Measurements from ENCODE around the gene COX20.
"Not testable (repeated sequence)": the region's sequence is repeated elsewhere in the genome, so short reads cannot be mapped to it uniquely, and the experiment has no call there.

COX20 gene

GRCh38 chr1:244835276-244836134, at the start of gene COX20:
Gene COX20 (plus strand): TSS chr1:244835658. CDS start chr1:244835715, 57 bp downstream.
- peaks cover 26% of the 10 kb centered on the region for H3K4me1 ChIP-seq (ENCODE audit: control insufficient read depth, insufficient read depth, low read length)
- H3K9me3 ChIP-seq (ENCODE audit: control insufficient read depth, insufficient read depth, low read length), result no peaks in the 10 kb centered on the region
- no peaks in the 10 kb centered on the region for H3K27me3 ChIP-seq (ENCODE audit: control insufficient read depth, insufficient read depth, low read length)
- H3K27ac ChIP-seq (ENCODE audit: low read depth, low read length), result peak within 1 kb of the TSS; percentile 100
- peak within 1 kb of the TSS; percentile 96 for H3K4me3 ChIP-seq (ENCODE audit: low read depth, low read length)
- H3K9ac ChIP-seq (ENCODE audit: low read depth, low read length), result peak within 1 kb of the TSS; percentile 100
- peaks cover 16% of the 10 kb centered on the region for H3K36me3 ChIP-seq (ENCODE audit: control insufficient read depth, insufficient read depth, low read length)

- Histone ChIP-seq H3K27me3 (ENCODE audit: control insufficient read depth, insufficient read depth, low read length) (no peaks in the 10 kb centered on the region), H3K9me3 (ENCODE audit: control insufficient read depth, insufficient read depth, low read length) (no peaks in the 10 kb centered on the region), H3K27ac (ENCODE audit: low read depth, low read length) (no peak overlapping the region), H3K4me1 (ENCODE audit: control insufficient read depth, insufficient read depth, low read length) (0 out of 2 replicates have a peak, but pooled peaks cover 4% of the 10 kb centered on the region), H3K9ac (ENCODE audit: low read depth, low read length) (no peak overlapping the region), H3K36me3 (ENCODE audit: control insufficient read depth, insufficient read depth, low read length) (no peaks in the 10 kb centered on the region), H3K4me3 (ENCODE audit: low read depth, low read length) (no peak overlapping the region)
Observed at GRCh38 chr1:244788493-244789275, 46.8 kb upstream of the COX20 start.

GRCh38 chr1:244789276-244789580, 46.2 kb upstream of the COX20 start:
- Histone ChIP-seq H3K27me3 (ENCODE audit: control insufficient read depth, insufficient read depth, low read length) (no peaks in the 10 kb centered on the region), H3K9ac (ENCODE audit: low read depth, low read length) (no peak overlapping the region), H3K36me3 (ENCODE audit: control insufficient read depth, insufficient read depth, low read length) (no peaks in the 10 kb centered on the region), H3K4me3 (ENCODE audit: low read depth, low read length) (no peak overlapping the region), H3K27ac (ENCODE audit: low read depth, low read length) (no peak overlapping the region), H3K4me1 (ENCODE audit: control insufficient read depth, insufficient read depth, low read length) (0 out of 2 replicates have a peak, but pooled peaks cover 4% of the 10 kb centered on the region), H3K9me3 (ENCODE audit: control insufficient read depth, insufficient read depth, low read length) (no peaks in the 10 kb centered on the region)

- Histone ChIP-seq H3K36me3 (ENCODE audit: control insufficient read depth, insufficient read depth, low read length) (no peaks in the 10 kb centered on the region), H3K27ac (ENCODE audit: low read depth, low read length) (no peak overlapping the region), H3K4me1 (ENCODE audit: control insufficient read depth, insufficient read depth, low read length) (0 out of 2 replicates have a peak, but pooled peaks cover 4% of the 10 kb centered on the region), H3K27me3 (ENCODE audit: control insufficient read depth, insufficient read depth, low read length) (no peaks in the 10 kb centered on the region), H3K4me3 (ENCODE audit: low read depth, low read length) (no peak overlapping the region), H3K9ac (ENCODE audit: low read depth, low read length) (peak overlapping the region; percentile 14; the same call in 1 of the 2 replicates), H3K9me3 (ENCODE audit: control insufficient read depth, insufficient read depth, low read length) (no peaks in the 10 kb centered on the region)
Observed at GRCh38 chr1:244789731-244790130, 45.7 kb upstream of the COX20 start.

GRCh38 chr1:244791061-244791460, 44.4 kb upstream of the COX20 start:
- no peaks in the 10 kb centered on the region for H3K27me3 ChIP-seq (ENCODE audit: control insufficient read depth, insufficient read depth, low read length)
- no peak overlapping the region for H3K27ac ChIP-seq (ENCODE audit: low read depth, low read length)
- H3K36me3 ChIP-seq (ENCODE audit: control insufficient read depth, insufficient read depth, low read length), result no peaks in the 10 kb centered on the region
- H3K9ac ChIP-seq (ENCODE audit: low read depth, low read length), result no peak overlapping the region
- H3K4me1 ChIP-seq (ENCODE audit: control insufficient read depth, insufficient read depth, low read length), result 0 out of 2 replicates have a peak, but pooled peaks cover under 1% of the 10 kb centered on the region
- H3K9me3 ChIP-seq (ENCODE audit: control insufficient read depth, insufficient read depth, low read length), result no peaks in the 10 kb centered on the region
- H3K4me3 ChIP-seq (ENCODE audit: low read depth, low read length), result no peak overlapping the region

- H3K4me3 ChIP-seq (ENCODE audit: low read depth, low read length), result no peak overlapping the region
- H3K4me1 ChIP-seq (ENCODE audit: control insufficient read depth, insufficient read depth, low read length), result no peaks in the 10 kb centered on the region
- no peaks in the 10 kb centered on the region for H3K36me3 ChIP-seq (ENCODE audit: control insufficient read depth, insufficient read depth, low read length)
- no peak overlapping the region for H3K27ac ChIP-seq (ENCODE audit: low read depth, low read length)
- H3K9me3 ChIP-seq (ENCODE audit: control insufficient read depth, insufficient read depth, low read length), result no peaks in the 10 kb centered on the region
- no peak overlapping the region for H3K9ac ChIP-seq (ENCODE audit: low read depth, low read length)
- H3K27me3 ChIP-seq (ENCODE audit: control insufficient read depth, insufficient read depth, low read length), result no peaks in the 10 kb centered on the region
Observed at GRCh38 chr1:244792188-244792850, 43.1 kb upstream of the COX20 start.

- Histone ChIP-seq H3K27me3 (ENCODE audit: control insufficient read depth, insufficient read depth, low read length) (no peaks in the 10 kb centered on the region), H3K4me1 (ENCODE audit: control insufficient read depth, insufficient read depth, low read length) (no peaks in the 10 kb centered on the region), H3K4me3 (ENCODE audit: low read depth, low read length) (no peak overlapping the region), H3K9me3 (ENCODE audit: control insufficient read depth, insufficient read depth, low read length) (no peaks in the 10 kb centered on the region), H3K9ac (ENCODE audit: low read depth, low read length) (no peak overlapping the region), H3K27ac (ENCODE audit: low read depth, low read length) (no peak overlapping the region), H3K36me3 (ENCODE audit: control insufficient read depth, insufficient read depth, low read length) (no peaks in the 10 kb centered on the region)
Observed at GRCh38 chr1:244794071-244794470, 41.4 kb upstream of the COX20 start.

- H3K27ac ChIP-seq (ENCODE audit: low read depth, low read length); H3K4me3 ChIP-seq (ENCODE audit: low read depth, low read length); H3K4me1 ChIP-seq (ENCODE audit: control insufficient read depth, insufficient read depth, low read length); H3K9me3 ChIP-seq (ENCODE audit: control insufficient read depth, insufficient read depth, low read length); H3K36me3 ChIP-seq (ENCODE audit: control insufficient read depth, insufficient read depth, low read length); H3K27me3 ChIP-seq (ENCODE audit: control insufficient read depth, insufficient read depth, low read length); H3K9ac ChIP-seq (ENCODE audit: low read depth, low read length): not testable (repeated sequence)
Observed at GRCh38 chr1:244794516-244794915, 40.9 kb upstream of the COX20 start.

GRCh38 chr1:244796719-244797406, 38.6 kb upstream of the COX20 start:
- no peaks in the 10 kb centered on the region for H3K9me3 ChIP-seq (ENCODE audit: control insufficient read depth, insufficient read depth, low read length)
- no peaks in the 10 kb centered on the region for H3K36me3 ChIP-seq (ENCODE audit: control insufficient read depth, insufficient read depth, low read length)
- no peaks in the 10 kb centered on the region for H3K27me3 ChIP-seq (ENCODE audit: control insufficient read depth, insufficient read depth, low read length)
- H3K4me3 ChIP-seq (ENCODE audit: low read depth, low read length), result no peak overlapping the region
- no peak overlapping the region for H3K9ac ChIP-seq (ENCODE audit: low read depth, low read length)
- H3K4me1 ChIP-seq (ENCODE audit: control insufficient read depth, insufficient read depth, low read length), result no peaks in the 10 kb centered on the region
- no peak overlapping the region for H3K27ac ChIP-seq (ENCODE audit: low read depth, low read length)

- H3K9ac ChIP-seq (ENCODE audit: low read depth, low read length), result no peak overlapping the region
- no peaks in the 10 kb centered on the region for H3K9me3 ChIP-seq (ENCODE audit: control insufficient read depth, insufficient read depth, low read length)
- no peaks in the 10 kb centered on the region for H3K4me1 ChIP-seq (ENCODE audit: control insufficient read depth, insufficient read depth, low read length)
- H3K27me3 ChIP-seq (ENCODE audit: control insufficient read depth, insufficient read depth, low read length), result no peaks in the 10 kb centered on the region
- H3K27ac ChIP-seq (ENCODE audit: low read depth, low read length), result no peak overlapping the region
- no peaks in the 10 kb centered on the region for H3K36me3 ChIP-seq (ENCODE audit: control insufficient read depth, insufficient read depth, low read length)
- H3K4me3 ChIP-seq (ENCODE audit: low read depth, low read length), result no peak overlapping the region
Observed at GRCh38 chr1:244800821-244801220, 34.6 kb upstream of the COX20 start.

All from HUES48 (cell line).